Measurements from ENCODE around the gene SLC37A4.
"Not testable (repeated sequence)": the region's sequence is repeated elsewhere in the genome, so short reads cannot be mapped to it uniquely, and the experiment has no call there.

Gene SLC37A4

GRCh38 chr11:119030329-119031047 is at the start of gene SLC37A4:
TSS of gene SLC37A4 (minus strand) at chr11:119030877.
- DNase-seq, result peak; percentile 85

- no peak for DNase-seq
Measured at GRCh38 chr11:119078675-119079420, 48.2 kb upstream of the SLC37A4 start.

- no peak for DNase-seq
Measured at GRCh38 chr11:119077839-119078238, 47.2 kb upstream of the SLC37A4 start.

GRCh38 chr11:119067371-119068222 is 36.9 kb upstream of the SLC37A4 start, which contains the start of gene VPS11:
TSS of gene VPS11 (plus strand) at chr11:119067818. CDS start at chr11:119067824, 6 bp downstream.
- peak; percentile 69 for DNase-seq

- no peak for DNase-seq
Measured at GRCh38 chr11:119065369-119065768, 34.7 kb upstream of the SLC37A4 start.

GRCh38 chr11:119062779-119063178 is 32.1 kb upstream of the SLC37A4 start:
- no peak for DNase-seq

- no peak for DNase-seq
Measured at GRCh38 chr11:119061256-119061655, 30.6 kb upstream of the SLC37A4 start.

- DNase-seq, result not testable (repeated sequence)
Measured at GRCh38 chr11:119059128-119059527, 28.5 kb upstream of the SLC37A4 start.

GRCh38 chr11:119057000-119057769 is 26.5 kb upstream of the SLC37A4 start, which contains the start of gene HYOU1:
TSS of gene HYOU1 (minus strand) at chr11:119057205. CDS start at chr11:119056160, 1,045 bp downstream.
- peak; percentile 73 for DNase-seq

- no peak for DNase-seq
Measured at GRCh38 chr11:119056421-119056999, 25.8 kb upstream of the SLC37A4 start.

- no peak for DNase-seq
Measured at GRCh38 chr11:119055901-119056300, 25.2 kb upstream of the SLC37A4 start.

GRCh38 chr11:119054418-119054817 is 23.7 kb upstream of the SLC37A4 start:
- DNase-seq, result no peak

GRCh38 chr11:119052163-119052814 is 21.6 kb upstream of the SLC37A4 start:
- DNase-seq, result no peak

- no peak for DNase-seq
Measured at GRCh38 chr11:119051440-119052162, 20.9 kb upstream of the SLC37A4 start.

- DNase-seq, result no peak
Measured at GRCh38 chr11:119049081-119049480, 18.4 kb upstream of the SLC37A4 start.

- no peak for DNase-seq
Measured at GRCh38 chr11:119048644-119049043, 18.0 kb upstream of the SLC37A4 start.

- DNase-seq, result no peak
Measured at GRCh38 chr11:119047205-119047604, 16.5 kb upstream of the SLC37A4 start.

- DNase-seq, result no peak
Measured at GRCh38 chr11:119046489-119046888, 15.8 kb upstream of the SLC37A4 start.

- DNase-seq, result no peak
Measured at GRCh38 chr11:119044708-119045107, 14.0 kb upstream of the SLC37A4 start.

- DNase-seq, result no peak
Measured at GRCh38 chr11:119042927-119043326, 12.2 kb upstream of the SLC37A4 start.
